IPS DF 6.9 (cell line): Measurements from ENCODE around the gene ADAM12.

Experiments used
- DNase-seq: peaks from one replicate; pipeline ENCODE4 v3.0.0-alpha.2; 2013; ENCODE audit warnings: low read depth, low spot score
- H3K27ac ChIP-seq: one replicate; pipeline ENCODE4 v1.5.1; 2013; ENCODE audit warnings: low read length, control low read depth
- H3K27me3 ChIP-seq: 2 replicates; pipeline ENCODE4 v1.6.1; 2013; ENCODE audit warnings: mild to moderate bottlenecking, low read length; ENCODE audit not compliant: control insufficient read depth, insufficient read depth
- H3K36me3 ChIP-seq: 2 replicates; pipeline ENCODE4 v1.6.1; 2013; ENCODE audit warnings: low read length; ENCODE audit not compliant: control insufficient read depth, insufficient read depth
- H3K4me1 ChIP-seq: 2 replicates; pipeline ENCODE4 v1.6.1; 2013; ENCODE audit warnings: low read length; ENCODE audit not compliant: control insufficient read depth, insufficient read depth
- H3K4me3 ChIP-seq: 2 replicates; pipeline ENCODE4 v1.5.1; 2013; ENCODE audit warnings: mild to moderate bottlenecking, low read length
- H3K9me3 ChIP-seq: 2 replicates; pipeline ENCODE4 v1.6.1; 2013; ENCODE audit warnings: low read length, inconsistent platforms; ENCODE audit not compliant: control insufficient read depth, insufficient read depth
- WGBS: extraction: QIAGEN DNeasy Blood & Tissue Kit; methylation state at CpG from one replicate; pipeline ENCODE4 v1.1.7; 2013; ENCODE audit warnings: mixed read lengths, missing lambda C conversion rate; ENCODE audit not compliant: insufficient read length, insufficient coverage; 5-methylcytosine and 5-hydroxymethylcytosine counted together

Gene ADAM12

DNA sequence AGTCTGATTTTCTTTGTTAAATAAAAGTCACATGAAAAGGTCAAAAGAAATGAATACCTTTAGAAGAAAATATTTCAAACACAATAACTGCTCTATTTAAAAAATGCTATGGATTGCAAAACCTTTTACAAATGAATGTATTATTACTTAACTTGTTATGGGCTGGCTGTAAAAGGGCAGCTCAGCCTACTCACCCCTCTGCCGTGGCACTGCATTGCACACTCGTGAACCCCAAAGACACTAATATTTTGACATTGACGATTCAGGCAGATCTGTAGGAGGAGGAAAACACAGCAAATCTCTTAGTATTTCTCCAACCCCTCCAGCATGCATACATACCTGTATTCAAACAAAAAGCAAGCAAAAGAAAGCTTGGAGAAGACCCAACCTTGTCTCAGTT lies 342.4 kb downstream of the ADAM12 start:
- Histone ChIP-seq H3K27me3 (no peaks in the 10 kb centered on the region), H3K9me3 (no peaks in the 10 kb centered on the region), H3K4me3 (no peak overlapping the region), H3K27ac (no peak overlapping the region), H3K36me3 (no peaks in the 10 kb centered on the region), H3K4me1 (no peaks in the 10 kb centered on the region)
- WGBS = no CpG with 5 or more reads among the region's 3 CpGs
- DNase-seq = no peak

DNA sequence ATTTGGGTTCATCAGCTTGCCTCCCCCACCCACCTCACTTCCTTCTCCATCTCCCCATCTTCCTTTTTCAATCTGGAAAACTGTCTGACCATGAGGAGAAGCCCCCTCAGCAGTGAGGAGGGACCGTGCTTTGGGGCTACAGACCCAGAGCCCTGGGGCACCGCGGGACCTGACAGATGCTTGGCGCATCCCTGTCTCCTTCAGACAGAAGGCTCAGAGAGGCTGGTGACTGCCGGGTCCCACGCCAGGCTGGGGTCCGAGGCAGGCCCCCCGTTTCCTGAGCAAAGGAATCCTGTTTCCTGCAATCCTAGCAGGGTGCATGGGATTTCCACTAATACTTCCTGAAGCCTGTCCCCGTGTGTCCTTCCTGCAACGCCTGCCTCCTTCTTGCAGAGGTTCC lies 344.9 kb downstream of the ADAM12 start:
- no peaks in the 10 kb centered on the region for H3K9me3 ChIP-seq
- no peak for DNase-seq
- WGBS = no CpG with 5 or more reads among the region's 10 CpGs
- no peaks in the 10 kb centered on the region for H3K36me3 ChIP-seq
- no peaks in the 10 kb centered on the region for H3K27me3 ChIP-seq
- no peak overlapping the region for H3K4me3 ChIP-seq
- no peaks in the 10 kb centered on the region for H3K4me1 ChIP-seq
- no peak overlapping the region for H3K27ac ChIP-seq

DNA sequence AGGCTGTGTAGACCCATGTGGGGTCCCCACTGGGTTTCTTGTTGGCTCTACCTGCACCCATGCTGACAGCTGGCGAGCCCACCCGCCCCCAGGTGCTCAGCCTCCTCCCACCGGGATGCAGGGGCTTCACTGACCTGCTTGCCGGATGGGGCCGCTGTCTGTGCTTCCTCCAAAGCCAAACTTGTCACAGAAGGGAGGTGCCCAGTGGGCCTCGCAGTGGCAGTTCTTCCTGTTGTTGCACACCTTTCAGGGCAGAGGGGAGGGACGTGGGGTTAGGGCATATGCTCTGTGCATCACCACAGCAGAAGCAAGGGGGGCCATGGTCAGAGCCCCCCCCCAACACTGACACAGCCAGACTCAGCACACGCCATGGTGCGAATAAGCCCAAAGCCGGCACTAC lies 345.4 kb downstream of the ADAM12 start:
- no peak overlapping the region for H3K4me3 ChIP-seq
- DNase-seq = no peak
- H3K36me3 ChIP-seq = no peaks in the 10 kb centered on the region
- H3K27ac ChIP-seq = no peak overlapping the region
- no peaks in the 10 kb centered on the region for H3K9me3 ChIP-seq
- no peaks in the 10 kb centered on the region for H3K4me1 ChIP-seq
- no peaks in the 10 kb centered on the region for H3K27me3 ChIP-seq
- no CpG with 5 or more reads among the region's 10 CpGs for WGBS

DNA sequence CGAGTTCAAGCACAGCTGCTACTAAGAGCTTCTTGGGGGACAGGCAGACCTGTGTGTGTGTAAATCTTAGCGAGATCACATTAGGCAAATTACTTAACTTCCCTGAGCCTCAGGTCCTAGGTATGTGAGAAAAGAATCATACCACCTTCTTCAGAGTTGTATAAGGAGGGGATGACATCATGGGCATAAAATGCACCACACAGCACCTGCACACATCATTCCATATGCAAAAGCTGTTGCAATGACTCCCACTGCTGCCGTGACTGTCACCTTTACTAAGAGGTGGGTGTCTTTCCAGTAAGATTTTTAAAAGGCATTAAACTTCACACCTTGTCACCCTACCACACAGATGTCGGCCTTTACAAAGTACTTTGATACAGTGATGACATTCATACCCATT lies 345.9 kb downstream of the ADAM12 start:
- H3K27me3 ChIP-seq = no peaks in the 10 kb centered on the region
- no peak for DNase-seq
- no peak overlapping the region for H3K27ac ChIP-seq
- H3K4me1 ChIP-seq = no peaks in the 10 kb centered on the region
- no peaks in the 10 kb centered on the region for H3K9me3 ChIP-seq
- no peaks in the 10 kb centered on the region for H3K36me3 ChIP-seq
- no CpG with 5 or more reads among the region's 4 CpGs for WGBS
- no peak overlapping the region for H3K4me3 ChIP-seq

GRCh38 chr10:126041804-126042231 lies 346.5 kb downstream of the ADAM12 start:
- WGBS = no CpG with 5 or more reads among the region's 12 CpGs
- H3K27me3 ChIP-seq = no peaks in the 10 kb centered on the region
- no peaks in the 10 kb centered on the region for H3K36me3 ChIP-seq
- no peak overlapping the region for H3K27ac ChIP-seq
- H3K4me3 ChIP-seq = no peak overlapping the region
- H3K9me3 ChIP-seq = no peaks in the 10 kb centered on the region
- no peaks in the 10 kb centered on the region for H3K4me1 ChIP-seq
- DNase-seq = no peak

GRCh38 chr10:126041117-126041516 lies 347.2 kb downstream of the ADAM12 start:
- Histone ChIP-seq H3K27ac (no peak overlapping the region), H3K9me3 (no peaks in the 10 kb centered on the region), H3K27me3 (no peaks in the 10 kb centered on the region), H3K4me3 (no peak overlapping the region), H3K36me3 (no peaks in the 10 kb centered on the region), H3K4me1 (no peaks in the 10 kb centered on the region)
- no peak for DNase-seq
- WGBS = no CpG with 5 or more reads among the region's 4 CpGs

- no peaks in the 10 kb centered on the region for H3K27me3 ChIP-seq
- H3K9me3 ChIP-seq = no peaks in the 10 kb centered on the region
- no peak overlapping the region for H3K27ac ChIP-seq
- DNase-seq = no peak
- no CpG with 5 or more reads among the region's 10 CpGs for WGBS
- H3K36me3 ChIP-seq = no peaks in the 10 kb centered on the region
- no peak overlapping the region for H3K4me3 ChIP-seq
- H3K4me1 ChIP-seq = no peaks in the 10 kb centered on the region
These were observed 350.3 kb downstream of the ADAM12 start for GRCh38 chr10:126037946-126038345.

- no peaks in the 10 kb centered on the region for H3K36me3 ChIP-seq
- WGBS = no CpG with 5 or more reads among the region's 5 CpGs
These were observed 351.8 kb downstream of the ADAM12 start for GRCh38 chr10:126036515-126036914.

GRCh38 chr10:126034586-126034985 lies 353.7 kb downstream of the ADAM12 start:
- DNase-seq = no peak
- no peak overlapping the region for H3K4me3 ChIP-seq
- H3K36me3 ChIP-seq = no peaks in the 10 kb centered on the region
- WGBS = no CpG with 5 or more reads among the region's 2 CpGs
- no peaks in the 10 kb centered on the region for H3K27me3 ChIP-seq
- no peaks in the 10 kb centered on the region for H3K9me3 ChIP-seq
- no peak overlapping the region for H3K27ac ChIP-seq
- no peaks in the 10 kb centered on the region for H3K4me1 ChIP-seq

More at GRCh38 chr10:126036515-126036914, 351.8 kb downstream of the ADAM12 start:
- Histone ChIP-seq H3K4me3 (no peak overlapping the region), H3K27ac (no peak overlapping the region), H3K4me1 (no peaks in the 10 kb centered on the region), H3K27me3 (no peaks in the 10 kb centered on the region), H3K9me3 (no peaks in the 10 kb centered on the region)
- DNase-seq = no peak

- no peaks in the 10 kb centered on the region for H3K27me3 ChIP-seq
- H3K9me3 ChIP-seq = no peaks in the 10 kb centered on the region
- H3K4me1 ChIP-seq = no peaks in the 10 kb centered on the region
- no CpG with 5 or more reads among the region's 3 CpGs for WGBS
- no peak overlapping the region for H3K27ac ChIP-seq
- no peak overlapping the region for H3K4me3 ChIP-seq
- DNase-seq = no peak
- no peaks in the 10 kb centered on the region for H3K36me3 ChIP-seq
These were observed 358.3 kb downstream of the ADAM12 start for GRCh38 chr10:126029999-126030398.

- no peak for DNase-seq
- H3K36me3 ChIP-seq = no peaks in the 10 kb centered on the region
- no peaks in the 10 kb centered on the region for H3K9me3 ChIP-seq
- no peak overlapping the region for H3K27ac ChIP-seq
- no peaks in the 10 kb centered on the region for H3K27me3 ChIP-seq
- no peaks in the 10 kb centered on the region for H3K4me1 ChIP-seq
- WGBS = no CpG with 5 or more reads among the region's 1 CpG
- no peak overlapping the region for H3K4me3 ChIP-seq
These were observed 360.6 kb downstream of the ADAM12 start for GRCh38 chr10:126027692-126028091.
